Esophagus muscularis mucosa (tissue), 4 donors: ENCODE results near the gene C1orf87. TPM values are rescaled to one million over a fixed set of nuclear protein-coding genes. Genes with fewer than 3 reads are reported as not detected.

ENCODE experiments used
- DNase-seq: peaks from one replicate; pipeline ENCODE4 v3.0.0-alpha.2; 2017; ENCODE audit errors: extremely low spot score
- H3K27ac ChIP-seq, 4 donors: fragments of 200-600 bp; sonication (generic); replicated peaks in 1 of 4; 1 replicate in 3 of 4; 2 replicates in 1 of 4; pipeline ENCODE4 v1.5.1; 2016 to 2019; ENCODE audit warnings: mild to moderate bottlenecking in 1 of 4
- H3K27me3 ChIP-seq, 4 donors: fragments of 200-600 bp; sonication (generic); one replicate each; pipeline versions ENCODE4 v1.5.1 to v1.6.0; 2016 to 2019
- H3K36me3 ChIP-seq, 4 donors: fragments of 200-600 bp; sonication (generic); one replicate each; pipeline ENCODE4 v1.5.1; 2016 to 2019
- H3K4me1 ChIP-seq, 4 donors: fragments of 200-600 bp; sonication (generic); one replicate each; pipeline ENCODE4 v1.5.1; 2016 to 2019
- H3K4me3 ChIP-seq, 4 donors: fragments of 200-600 bp; sonication (generic); 1 replicate in 2 of 4; 2 replicates in 2 of 4; pipeline ENCODE4 v1.5.1; 2016 to 2019; ENCODE audit warnings: mild to moderate bottlenecking in 4 of 4, moderate library complexity in 1 of 4
- H3K9me3 ChIP-seq, 4 donors: fragments of 200-600 bp; sonication (generic); 1 replicate in 3 of 4; 2 replicates in 1 of 4; pipeline ENCODE4 v1.5.1; 2016 to 2019
- CTCF ChIP-seq, 3 experiments: fragments of 200-600 bp in 2 of 3; fragments of 450-650 bp in 1 of 3; sonication (generic) in 2 of 3; IDR thresholded peaks; one replicate each; pipeline ENCODE4 v1.5.1; 2017 to 2019; ENCODE audit warnings: antibody characterized with exemption in 3 of 3, mild to moderate bottlenecking in 2 of 3, moderate library complexity in 1 of 3
- EP300 ChIP-seq: sonication (generic); formaldehyde crosslinking; IDR thresholded peaks from one replicate; pipeline ENCODE4 v1.6.1; 2017; ENCODE audit warnings: antibody characterized with exemption
- POLR2A ChIP-seq: fragments of 450-650 bp; IDR thresholded peaks from one replicate; pipeline ENCODE4 v1.6.1; 2017; ENCODE audit warnings: antibody characterized with exemption, moderate library complexity, mild to moderate bottlenecking, low read depth
- POLR2AphosphoS5 ChIP-seq, 2 donors: sonication (generic); formaldehyde crosslinking; IDR thresholded peaks; one replicate each; pipeline ENCODE4 v1.6.1; 2017; ENCODE audit warnings: antibody characterized with exemption in 2 of 2
- WGBS: methylation state at CpG from one replicate; pipeline ENCODE4 v1.1.5; 2018; 5-methylcytosine and 5-hydroxymethylcytosine counted together
- intact Hi-C: fragments of 100-400 bp; cut with DNase I; formaldehyde crosslinking; loops from one replicate; pipeline ENCODE4 v1.15.1; 2023
- total RNA-seq, 4 donors: library from RNA; depleted of rRNA; stranded (reverse); fragments of >200 nt; gene quantifications; one replicate each; pipeline versions ENCODE4 v1.1.0 to v1.2.1, GENCODE V29; 2016

The C1orf87 gene
- total RNA-seq, 4 donors from 2014 or later, result not detected

GRCh38 chr1:59999746-60000145, 73.8 kb downstream of the C1orf87 start:
- Histone ChIP-seq H3K27ac (no peak overlapping the region), H3K9me3 (no peaks in the 10 kb centered on the region), H3K27me3 (no peaks in the 10 kb centered on the region), H3K4me3 (no peak overlapping the region), H3K36me3 (no peaks in the 10 kb centered on the region), H3K4me1 (peaks cover 0 to 9% (median 1%) of the 10 kb centered on the region in 4 donors)
- no peak for TF ChIP-seq POLR2A
- no peak for TF ChIP-seq CTCF (IDR thresholded peaks at IDR 0.05)
- no peak for TF ChIP-seq POLR2AphosphoS5 (IDR thresholded peaks at IDR 0.05)
- TF ChIP-seq EP300, result no peak
- intact Hi-C loops, result no loop called here
- WGBS, result 79% methylated on average over 2 of the region's 2 CpGs
- DNase-seq, result no peak

- no peaks in the 10 kb centered on the region for H3K27me3 ChIP-seq
- no peaks in the 10 kb centered on the region for H3K9me3 ChIP-seq
- TF ChIP-seq EP300 (no peak), CTCF (IDR thresholded peaks at IDR 0.05) (no peak), POLR2AphosphoS5 (IDR thresholded peaks at IDR 0.05) (no peak), POLR2A (no peak)
- no peak for DNase-seq
- H3K36me3 ChIP-seq, result no peaks in the 10 kb centered on the region
- H3K4me1 ChIP-seq, result peaks cover 0 to 16% (median 8%) of the 10 kb centered on the region in 4 donors
- no peak overlapping the region for H3K27ac ChIP-seq
- intact Hi-C loops, result no loop called here
- WGBS, result 89% methylated on average over 3 of the region's 3 CpGs
- H3K4me3 ChIP-seq, result no peak overlapping the region
Measured at GRCh38 chr1:59999006-59999405, 74.6 kb downstream of the C1orf87 start.

GRCh38 chr1:59997479-59998115, 76.0 kb downstream of the C1orf87 start:
- Histone ChIP-seq H3K4me3 (no peak overlapping the region), H3K9me3 (no peaks in the 10 kb centered on the region), H3K27ac (no peak overlapping the region), H3K27me3 (no peaks in the 10 kb centered on the region), H3K4me1 (peaks cover 0 to 19% (median 9%) of the 10 kb centered on the region in 4 donors), H3K36me3 (no peaks in the 10 kb centered on the region)
- WGBS, result 69% methylated on average over 2 of the region's 2 CpGs
- TF ChIP-seq EP300 (no peak), POLR2A (no peak), CTCF (IDR thresholded peaks at IDR 0.05) (no peak), POLR2AphosphoS5 (IDR thresholded peaks at IDR 0.05) (no peak)
- DNase-seq, result no peak
- intact Hi-C loops, result no loop called here

GRCh38 chr1:59994302-59995198, 79.0 kb downstream of the C1orf87 start:
- WGBS, result 27% methylated on average over 4 of the region's 4 CpGs
- no peaks in the 10 kb centered on the region for H3K9me3 ChIP-seq
- TF ChIP-seq EP300, result no peak
- TF ChIP-seq POLR2AphosphoS5 (IDR thresholded peaks at IDR 0.05), result peak in 1 of 2 donors; percentile 53
- intact Hi-C loops, result no loop called here
- DNase-seq, result no peak
- H3K4me1 ChIP-seq, result peaks cover 0 to 19% (median 9%) of the 10 kb centered on the region in 4 donors
- H3K27ac ChIP-seq, result peak overlapping the region in 3 of 4 donors; percentile 31 to 56 (median 52)
- H3K36me3 ChIP-seq, result no peaks in the 10 kb centered on the region
- no peak overlapping the region for H3K4me3 ChIP-seq
- H3K27me3 ChIP-seq, result no peaks in the 10 kb centered on the region

- TF ChIP-seq CTCF (IDR thresholded peaks at IDR 0.05) (no peak), POLR2AphosphoS5 (IDR thresholded peaks at IDR 0.05) (no peak), EP300 (no peak), POLR2A (no peak)
- peaks cover 0 to 19% (median 9%) of the 10 kb centered on the region in 4 donors for H3K4me1 ChIP-seq
- no peak for DNase-seq
- H3K36me3 ChIP-seq, result no peaks in the 10 kb centered on the region
- no peak overlapping the region for H3K27ac ChIP-seq
- H3K9me3 ChIP-seq, result no peaks in the 10 kb centered on the region
- 76% methylated on average over 5 of the region's 5 CpGs for whole genome bisulfite sequencing
- intact Hi-C loops, result no loop called here
- no peak overlapping the region for H3K4me3 ChIP-seq
- no peaks in the 10 kb centered on the region for H3K27me3 ChIP-seq
Measured at GRCh38 chr1:59992040-59992820, 81.3 kb downstream of the C1orf87 start.
